22Rv1 (cell line): Measurements from ENCODE around the gene MAGI3.

ENCODE experiments used
- H3K27ac ChIP-seq: fragments of 450-650 bp; 2 replicates; pipeline ENCODE4 v1.5.1; 2017
- ZFX ChIP-seq: fragments of 450-650 bp; IDR thresholded peaks from 2 replicates; pipeline ENCODE4 v1.6.1; 2017; ENCODE audit warnings: antibody characterized with exemption, borderline replicate concordance
- TF ChIP-seq, protein P1 (sequence below): fragments of 450-650 bp; IDR thresholded peaks from 2 replicates; pipeline ENCODE4 v1.5.1; 2017; ENCODE audit warnings: mild to moderate bottlenecking

MAGI3 gene

DNA sequence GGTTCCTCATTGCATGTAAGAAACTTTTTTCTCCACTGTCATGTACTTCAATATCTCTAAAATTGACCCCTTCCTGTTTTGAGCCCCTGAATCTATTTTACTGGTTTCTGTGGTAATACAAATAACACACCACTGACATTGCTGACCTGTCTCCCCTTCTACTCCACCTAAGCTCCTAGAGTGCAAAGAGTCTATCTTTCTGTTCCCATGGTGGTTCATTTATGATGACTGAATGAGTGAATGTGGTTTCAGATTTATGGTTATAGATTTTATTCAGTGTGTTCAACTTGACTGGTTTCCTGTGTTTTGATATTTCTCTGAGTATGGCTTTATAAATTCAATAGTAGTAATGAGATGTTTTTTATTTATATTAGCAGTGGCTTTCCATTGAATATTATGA is 127.7 kb downstream of the MAGI3 start:
- H3K27ac ChIP-seq: no peak overlapping the region
- TF ChIP-seq ZFX: no peak
- TF ChIP-seq, protein P1, sequence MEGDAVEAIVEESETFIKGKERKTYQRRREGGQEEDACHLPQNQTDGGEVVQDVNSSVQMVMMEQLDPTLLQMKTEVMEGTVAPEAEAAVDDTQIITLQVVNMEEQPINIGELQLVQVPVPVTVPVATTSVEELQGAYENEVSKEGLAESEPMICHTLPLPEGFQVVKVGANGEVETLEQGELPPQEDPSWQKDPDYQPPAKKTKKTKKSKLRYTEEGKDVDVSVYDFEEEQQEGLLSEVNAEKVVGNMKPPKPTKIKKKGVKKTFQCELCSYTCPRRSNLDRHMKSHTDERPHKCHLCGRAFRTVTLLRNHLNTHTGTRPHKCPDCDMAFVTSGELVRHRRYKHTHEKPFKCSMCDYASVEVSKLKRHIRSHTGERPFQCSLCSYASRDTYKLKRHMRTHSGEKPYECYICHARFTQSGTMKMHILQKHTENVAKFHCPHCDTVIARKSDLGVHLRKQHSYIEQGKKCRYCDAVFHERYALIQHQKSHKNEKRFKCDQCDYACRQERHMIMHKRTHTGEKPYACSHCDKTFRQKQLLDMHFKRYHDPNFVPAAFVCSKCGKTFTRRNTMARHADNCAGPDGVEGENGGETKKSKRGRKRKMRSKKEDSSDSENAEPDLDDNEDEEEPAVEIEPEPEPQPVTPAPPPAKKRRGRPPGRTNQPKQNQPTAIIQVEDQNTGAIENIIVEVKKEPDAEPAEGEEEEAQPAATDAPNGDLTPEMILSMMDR: no peak

DNA sequence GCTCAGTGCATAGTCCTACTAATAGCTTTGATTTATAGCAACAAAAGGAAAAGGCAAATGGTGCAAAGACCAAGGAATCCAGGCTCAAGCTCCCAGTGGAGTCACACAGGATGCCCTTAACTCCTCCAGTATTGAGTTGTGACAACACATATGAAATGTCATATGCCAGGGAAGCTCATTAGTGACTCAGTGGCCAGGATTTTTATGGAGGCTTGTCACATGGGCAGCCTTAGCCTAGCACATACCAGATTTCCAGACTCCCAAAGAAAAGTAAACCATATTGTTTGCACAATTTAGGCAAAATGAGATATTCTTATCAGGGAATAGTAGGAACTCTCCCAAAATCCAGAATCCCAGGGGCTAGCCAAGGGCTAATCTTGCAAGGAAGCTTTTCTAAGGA is 129.2 kb downstream of the MAGI3 start:
- no peak overlapping the region for H3K27ac ChIP-seq
- TF ChIP-seq, protein P1: no peak
- no peak for TF ChIP-seq ZFX

DNA sequence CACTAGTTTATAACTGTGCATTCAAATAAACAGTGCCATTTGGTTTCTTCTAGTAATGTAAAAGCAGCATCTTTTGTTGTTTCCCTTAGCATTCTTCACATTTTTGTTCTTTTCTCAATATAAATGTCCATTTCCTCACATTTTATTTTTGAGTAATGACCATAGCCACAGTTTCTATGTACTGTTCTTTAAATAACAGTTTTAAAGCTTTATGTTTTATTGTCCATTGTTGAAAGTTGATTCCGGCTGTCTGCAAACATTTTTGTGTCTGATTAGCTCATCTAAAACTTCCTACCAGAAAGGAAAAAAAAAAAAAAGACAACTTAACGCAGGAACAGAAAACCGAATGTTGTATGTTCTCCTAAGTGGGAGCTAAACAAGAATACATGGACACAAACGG is 139.7 kb downstream of the MAGI3 start:
- H3K27ac ChIP-seq: no peak overlapping the region
- TF ChIP-seq ZFX: no peak
- TF ChIP-seq, protein P1: no peak

DNA sequence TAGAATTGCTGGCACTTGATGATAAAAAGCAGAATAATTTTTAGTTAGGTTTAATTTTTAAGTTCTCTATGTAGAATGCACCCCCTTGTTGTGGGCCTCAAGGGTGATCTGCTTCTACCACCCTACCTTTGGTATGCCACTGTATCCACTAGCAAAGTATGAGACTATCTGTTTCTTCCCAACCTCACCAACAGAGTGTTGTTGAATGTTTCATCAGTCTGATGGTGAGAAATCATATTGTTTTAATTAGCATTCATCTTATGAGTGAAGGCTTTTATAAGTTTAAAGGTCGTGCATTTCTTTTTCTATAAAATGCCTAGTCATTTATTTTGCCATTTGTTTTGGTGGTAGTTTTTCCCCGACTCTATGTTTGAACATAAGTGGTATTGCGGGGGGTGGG is 141.0 kb downstream of the MAGI3 start:
- TF ChIP-seq, protein P1: no peak
- no peak for TF ChIP-seq ZFX
- no peak overlapping the region for H3K27ac ChIP-seq

DNA sequence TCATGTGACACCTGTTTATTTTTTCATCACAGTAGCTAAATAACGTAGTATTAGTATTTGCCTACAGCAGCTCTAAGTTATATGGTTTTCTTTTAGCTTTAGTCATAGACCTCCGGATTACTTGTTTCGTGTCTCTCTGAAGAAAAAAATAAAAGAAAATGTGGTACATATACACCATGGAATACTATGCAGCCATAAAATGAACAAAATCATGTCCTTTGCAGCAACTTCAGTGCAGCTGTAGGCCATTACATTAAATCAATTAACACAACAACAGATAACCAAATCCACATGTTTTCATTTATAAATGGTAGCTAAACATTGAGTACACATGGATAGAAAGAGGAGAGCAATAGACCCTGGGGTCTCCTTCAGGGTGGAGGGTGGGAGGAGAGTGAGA is 142.7 kb downstream of the MAGI3 start:
- H3K27ac ChIP-seq: no peak overlapping the region
- no peak for TF ChIP-seq ZFX
- TF ChIP-seq, protein P1: no peak

DNA sequence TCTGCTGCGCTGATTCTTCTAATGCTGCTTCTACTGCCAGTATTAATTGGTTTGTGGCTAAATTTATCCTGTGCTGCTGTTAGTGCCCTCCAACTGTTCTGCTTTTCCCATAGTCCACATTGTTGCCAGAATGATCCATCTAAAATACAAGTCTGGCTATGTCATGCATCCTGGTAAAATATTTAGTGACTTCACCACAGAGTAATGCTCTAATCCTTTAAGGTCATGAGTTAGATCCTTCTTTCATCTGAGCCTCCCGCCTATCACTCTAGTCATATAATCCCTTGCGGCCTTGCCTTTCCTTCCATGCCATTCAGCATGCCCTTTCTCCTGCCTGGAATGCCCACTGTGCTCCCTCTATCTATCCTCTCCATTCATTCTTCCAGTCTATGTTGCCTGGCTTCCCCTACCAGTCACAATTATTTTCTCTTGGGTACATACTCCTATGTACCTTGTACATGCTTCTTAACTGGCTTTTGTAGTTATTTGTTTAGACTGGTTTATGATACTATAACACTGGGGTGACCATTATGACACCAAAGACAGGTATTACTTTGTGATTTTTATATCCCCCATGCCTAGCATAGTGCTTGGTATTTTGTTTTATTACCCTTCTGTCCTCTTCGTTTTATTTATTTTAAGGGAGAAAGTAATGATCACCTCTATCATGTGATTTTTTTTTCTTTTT is 144.0 kb downstream of the MAGI3 start:
- no peak for TF ChIP-seq ZFX
- TF ChIP-seq, protein P1: no peak
- no peak overlapping the region for H3K27ac ChIP-seq

DNA sequence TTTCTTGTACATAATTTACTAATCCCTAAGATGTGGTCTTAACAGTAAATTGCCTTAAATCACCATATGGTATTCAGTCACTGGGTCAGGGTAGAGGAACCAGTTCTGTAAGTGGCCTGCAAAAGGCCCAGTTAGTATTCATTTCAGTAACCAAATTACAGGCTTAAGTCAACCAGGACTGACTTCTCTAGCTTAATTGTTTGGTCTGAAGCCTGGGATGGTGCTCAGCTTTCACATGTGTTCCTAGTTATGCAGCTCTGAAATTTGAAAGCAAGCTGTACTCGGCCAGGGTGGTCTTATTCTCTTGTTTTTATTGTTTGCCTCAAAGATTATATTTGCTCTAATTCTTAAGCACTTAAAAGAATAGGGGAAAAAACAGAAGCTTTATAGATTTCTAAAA is 144.6 kb downstream of the MAGI3 start:
- no peak overlapping the region for H3K27ac ChIP-seq
- TF ChIP-seq, protein P1: no peak
- no peak for TF ChIP-seq ZFX
